HG02588 (cell line): ENCODE measurements around the gene IL31.
"Not testable (repeated sequence)": the region's sequence is repeated elsewhere in the genome, so short reads cannot be mapped to it uniquely, and the experiment has no call there.

Experiments used
- ATAC-seq: cut with Tn5 transposase; IDR thresholded peaks from one replicate; pipeline ENCODE4 v1.9.1; 2021; ENCODE audit warnings: mild to moderate bottlenecking, moderate library complexity; ENCODE audit not compliant: unreplicated experiment

IL31 gene

GRCh38 chr12:122174155-122174845, at the start of gene IL31:
Gene IL31 (minus strand): TSS chr12:122174221. CDS start chr12:122174172, 49 bp downstream.
- no peak for ATAC-seq

- no peak for ATAC-seq
Measured at GRCh38 chr12:122216445-122216844, 42.4 kb upstream of the IL31 start.

GRCh38 chr12:122215771-122216170, 41.8 kb upstream of the IL31 start:
- ATAC-seq, result no peak

- no peak for ATAC-seq
Measured at GRCh38 chr12:122208073-122208820, 34.2 kb upstream of the IL31 start.

GRCh38 chr12:122207391-122207790, 33.4 kb upstream of the IL31 start:
- no peak for ATAC-seq

- no peak for ATAC-seq
Measured at GRCh38 chr12:122206976-122207375, 33.0 kb upstream of the IL31 start.

- ATAC-seq, result no peak
Measured at GRCh38 chr12:122206111-122206881, 32.3 kb upstream of the IL31 start.

- ATAC-seq, result no peak
Measured at GRCh38 chr12:122205053-122205925, 31.3 kb upstream of the IL31 start.

- ATAC-seq, result no peak
Measured at GRCh38 chr12:122204167-122205052, 30.4 kb upstream of the IL31 start.

- ATAC-seq, result no peak
Measured at GRCh38 chr12:122203301-122204166, 29.5 kb upstream of the IL31 start, which contains the start of gene B3GNT4. Gene B3GNT4 (plus strand): TSS chr12:122203709. CDS start chr12:122204619, 910 bp downstream.

GRCh38 chr12:122202811-122203210, 28.8 kb upstream of the IL31 start:
- ATAC-seq, result not testable (repeated sequence)

GRCh38 chr12:122202017-122202416, 28.0 kb upstream of the IL31 start:
- ATAC-seq, result no peak

- no peak for ATAC-seq
Measured at GRCh38 chr12:122201381-122201780, 27.4 kb upstream of the IL31 start.

- ATAC-seq, result no peak
Measured at GRCh38 chr12:122200541-122201175, 26.6 kb upstream of the IL31 start.

- ATAC-seq, result no peak
Measured at GRCh38 chr12:122199484-122200355, 25.7 kb upstream of the IL31 start.

GRCh38 chr12:122197612-122197966, 23.6 kb upstream of the IL31 start:
- ATAC-seq, result no peak

GRCh38 chr12:122195405-122195804, 21.4 kb upstream of the IL31 start:
- ATAC-seq, result no peak
